Progenitor cell of endocrine pancreas (in vitro differentiated cells): ENCODE data around the gene ANAPC13. TPM values are rescaled to one million over a fixed set of nuclear protein-coding genes. Genes with fewer than 3 reads are reported as not detected.

Experiments used
- DNase-seq: peaks from one replicate; pipeline ENCODE4 v3.0.0; 2021; ENCODE audit warnings: low spot score; ENCODE audit not compliant: unreplicated experiment
- H3K27ac Mint-ChIP-seq: 2 replicates; pipeline ENCODE4 v1.8.0; 2021; ENCODE audit warnings: mild to moderate bottlenecking, moderate library complexity, mixed read lengths
- H3K27me3 Mint-ChIP-seq: 2 replicates; pipeline ENCODE4 v1.8.0; 2021; ENCODE audit warnings: mixed read lengths
- H3K36me3 Mint-ChIP-seq: 2 replicates; pipeline ENCODE4 v1.8.0; 2022; ENCODE audit warnings: mixed read lengths; ENCODE audit not compliant: insufficient read depth
- H3K4me1 Mint-ChIP-seq: 2 replicates; pipeline ENCODE4 v1.8.0; 2021; ENCODE audit warnings: low read depth, mixed read lengths
- H3K4me3 Mint-ChIP-seq: 2 replicates; pipeline ENCODE4 v1.8.0; 2021; ENCODE audit warnings: low read depth, mild to moderate bottlenecking, moderate library complexity, mixed read lengths
- H3K9me3 Mint-ChIP-seq: 2 replicates; pipeline ENCODE4 v1.8.0; 2021; ENCODE audit warnings: low read depth, mixed read lengths
- total RNA-seq: library from RNA; stranded (reverse); gene quantifications from 2 replicates; pipeline ENCODE4 v1.2.1, GENCODE V29; 2021
- TF ChIP-seq, protein P1 (sequence below): fragments of 200-600 bp; sonication (generic); IDR thresholded peaks from one replicate; pipeline ENCODE4 v1.5.0; 2021; ENCODE audit warnings: antibody characterized with exemption, mild to moderate bottlenecking; ENCODE audit not compliant: unreplicated experiment

ANAPC13 gene
- total RNA-seq, 1 donor from 2014 or later: 63.9 TPM

DNA sequence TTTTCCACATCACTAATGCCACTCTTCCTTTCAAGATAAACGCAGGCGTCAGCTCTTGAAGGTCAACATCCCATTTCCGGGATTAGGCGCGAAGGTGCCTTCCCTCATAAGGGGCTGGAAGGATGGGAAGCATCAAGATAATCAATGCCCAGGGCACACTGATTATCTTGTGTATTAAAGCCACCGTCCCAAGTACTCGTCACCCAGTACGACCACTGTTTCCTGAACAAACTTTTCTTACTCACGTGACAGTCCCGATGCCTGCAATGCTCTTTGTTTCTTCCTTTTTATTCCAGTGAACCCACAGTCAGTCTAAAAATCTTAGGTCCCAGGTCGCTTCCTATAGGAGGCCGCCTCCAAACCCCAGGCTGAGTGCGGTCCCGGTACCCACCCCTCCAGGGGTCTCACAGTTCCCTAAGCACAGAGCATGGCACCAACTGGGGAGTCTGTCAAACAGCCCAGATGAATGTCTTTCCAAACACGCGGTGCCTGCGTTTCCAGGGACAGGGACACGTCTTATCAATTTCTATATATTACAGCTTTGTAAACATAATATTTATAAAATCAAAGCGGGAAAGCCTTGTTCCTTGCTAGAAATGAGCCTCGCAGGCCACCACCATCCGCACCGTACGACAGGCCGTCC lies 589 bp downstream of the ANAPC13 start:
- H3K4me1 Mint-ChIP-seq: peaks cover 24% of the 10 kb centered on the region
- peak overlapping the region; percentile 99 for H3K4me3 Mint-ChIP-seq
- H3K9me3 Mint-ChIP-seq: no peaks in the 10 kb centered on the region
- DNase-seq: no peak
- H3K36me3 Mint-ChIP-seq: peaks cover 16% of the 10 kb centered on the region
- TF ChIP-seq, protein P1, sequence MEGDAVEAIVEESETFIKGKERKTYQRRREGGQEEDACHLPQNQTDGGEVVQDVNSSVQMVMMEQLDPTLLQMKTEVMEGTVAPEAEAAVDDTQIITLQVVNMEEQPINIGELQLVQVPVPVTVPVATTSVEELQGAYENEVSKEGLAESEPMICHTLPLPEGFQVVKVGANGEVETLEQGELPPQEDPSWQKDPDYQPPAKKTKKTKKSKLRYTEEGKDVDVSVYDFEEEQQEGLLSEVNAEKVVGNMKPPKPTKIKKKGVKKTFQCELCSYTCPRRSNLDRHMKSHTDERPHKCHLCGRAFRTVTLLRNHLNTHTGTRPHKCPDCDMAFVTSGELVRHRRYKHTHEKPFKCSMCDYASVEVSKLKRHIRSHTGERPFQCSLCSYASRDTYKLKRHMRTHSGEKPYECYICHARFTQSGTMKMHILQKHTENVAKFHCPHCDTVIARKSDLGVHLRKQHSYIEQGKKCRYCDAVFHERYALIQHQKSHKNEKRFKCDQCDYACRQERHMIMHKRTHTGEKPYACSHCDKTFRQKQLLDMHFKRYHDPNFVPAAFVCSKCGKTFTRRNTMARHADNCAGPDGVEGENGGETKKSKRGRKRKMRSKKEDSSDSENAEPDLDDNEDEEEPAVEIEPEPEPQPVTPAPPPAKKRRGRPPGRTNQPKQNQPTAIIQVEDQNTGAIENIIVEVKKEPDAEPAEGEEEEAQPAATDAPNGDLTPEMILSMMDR: no peak
- H3K27ac Mint-ChIP-seq: peak overlapping the region; percentile 97
- no peaks in the 10 kb centered on the region for H3K27me3 Mint-ChIP-seq

DNA sequence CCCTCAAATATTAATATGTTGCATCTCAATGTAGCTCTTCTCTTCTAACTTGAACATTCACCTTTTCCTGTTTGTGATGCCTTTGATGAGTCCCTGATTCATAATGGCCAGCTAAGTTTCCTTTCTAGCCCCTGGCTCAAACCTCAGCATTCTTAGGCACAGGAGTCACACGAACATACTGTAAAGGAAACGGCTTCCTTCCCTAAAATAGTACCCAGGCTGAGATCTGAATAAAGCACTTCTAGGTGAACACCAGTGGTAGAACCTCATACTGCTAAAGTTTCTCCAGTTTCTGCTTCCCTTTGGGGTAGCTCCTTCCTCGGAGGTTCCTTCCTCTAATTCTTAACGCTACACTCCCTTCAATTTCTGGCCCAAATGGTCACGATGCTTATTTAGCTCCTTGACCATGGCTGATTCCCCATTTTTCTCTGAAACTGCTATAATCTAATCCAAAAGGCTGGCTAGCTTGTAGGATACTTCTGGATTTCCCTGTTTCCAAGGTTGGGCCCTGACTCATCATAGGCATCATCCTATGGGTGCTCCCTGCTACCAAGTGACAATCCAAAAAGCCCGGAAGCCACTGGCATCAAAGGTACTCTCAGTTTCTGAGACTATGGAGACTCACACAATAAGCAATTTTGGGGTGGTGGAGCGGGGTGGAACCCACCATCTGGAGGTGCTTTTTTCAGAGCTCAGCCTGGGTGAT lies 2.4 kb downstream of the ANAPC13 start:
- H3K36me3 Mint-ChIP-seq: peaks cover 25% of the 10 kb centered on the region
- no peaks in the 10 kb centered on the region for H3K27me3 Mint-ChIP-seq
- peaks cover 29% of the 10 kb centered on the region for H3K4me1 Mint-ChIP-seq
- no peaks in the 10 kb centered on the region for H3K9me3 Mint-ChIP-seq
- H3K27ac Mint-ChIP-seq: peak overlapping the region; percentile 59
- no peak for DNase-seq
- peak overlapping the region; percentile 54 for H3K4me3 Mint-ChIP-seq
- TF ChIP-seq, protein P1: no peak

DNA sequence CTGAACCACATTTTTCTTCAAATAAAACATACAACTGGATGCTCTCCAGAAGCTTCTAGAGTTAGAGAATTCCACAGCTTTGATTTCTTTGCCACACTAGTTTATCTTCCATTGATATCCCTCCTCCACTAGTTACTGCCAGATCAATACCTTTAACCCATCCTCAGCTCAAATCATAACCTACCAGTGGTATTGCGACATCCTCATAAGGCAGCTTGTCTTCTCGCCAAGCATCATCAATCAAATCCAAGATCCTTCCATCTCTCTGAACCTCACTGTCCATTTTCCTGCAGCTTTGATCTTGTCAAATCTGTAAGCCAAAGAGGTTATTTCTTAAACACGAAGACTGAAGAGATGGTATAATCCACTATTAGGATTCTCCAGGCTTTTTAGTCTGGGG lies 3.2 kb downstream of the ANAPC13 start:
- peaks cover 31% of the 10 kb centered on the region for H3K36me3 Mint-ChIP-seq
- H3K4me3 Mint-ChIP-seq: no peak overlapping the region
- DNase-seq: no peak
- peaks cover 34% of the 10 kb centered on the region for H3K4me1 Mint-ChIP-seq
- no peak overlapping the region for H3K27ac Mint-ChIP-seq
- H3K9me3 Mint-ChIP-seq: no peaks in the 10 kb centered on the region
- TF ChIP-seq, protein P1: no peak
- no peaks in the 10 kb centered on the region for H3K27me3 Mint-ChIP-seq

DNA sequence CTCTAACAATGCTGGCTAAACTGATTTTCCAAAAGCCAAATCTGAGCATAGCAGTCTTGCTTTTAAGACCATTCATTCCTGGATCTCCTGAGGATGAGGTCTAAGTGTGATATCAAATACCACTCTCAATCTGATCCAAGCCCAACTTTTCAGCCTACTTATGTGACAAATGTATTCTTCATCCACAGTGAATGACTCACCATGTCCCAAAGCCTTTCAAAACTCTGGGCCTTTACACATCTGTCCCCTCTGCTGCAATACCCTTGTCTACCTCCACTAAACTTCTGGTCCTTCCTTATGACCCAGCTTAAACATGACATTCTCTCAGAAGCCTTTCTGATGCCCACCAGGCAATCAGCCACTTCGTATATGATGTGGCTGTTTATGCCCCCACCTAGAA lies 4.6 kb downstream of the ANAPC13 start:
- no peak for DNase-seq
- Mint-ChIP-seq H3K9me3 (no peaks in the 10 kb centered on the region), H3K36me3 (peaks cover 33% of the 10 kb centered on the region), H3K27ac (no peak overlapping the region), H3K4me3 (no peak overlapping the region), H3K27me3 (no peaks in the 10 kb centered on the region), H3K4me1 (peaks cover 35% of the 10 kb centered on the region)
- TF ChIP-seq, protein P1: no peak

DNA sequence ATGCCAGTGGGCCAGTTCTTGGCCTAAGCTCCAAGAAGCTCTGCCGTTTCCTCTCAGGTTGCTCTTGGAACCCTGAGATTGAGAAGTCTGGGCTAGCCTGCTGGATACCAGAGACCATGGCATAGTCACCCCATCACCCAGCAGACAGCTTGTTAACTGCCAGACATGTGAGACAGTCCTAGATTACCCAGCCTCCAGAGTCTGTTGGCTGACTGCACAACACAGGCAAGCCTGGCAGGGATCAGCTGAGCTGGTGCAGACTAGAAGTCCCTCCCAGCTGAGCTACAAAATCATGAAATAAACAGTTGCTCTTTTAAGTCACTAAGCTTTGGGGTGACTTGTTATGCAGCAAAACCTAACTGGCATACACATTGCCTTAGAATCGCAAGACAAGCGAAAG lies 5.2 kb downstream of the ANAPC13 start:
- Mint-ChIP-seq H3K36me3 (peaks cover 35% of the 10 kb centered on the region), H3K27me3 (no peaks in the 10 kb centered on the region), H3K4me3 (no peak overlapping the region), H3K27ac (no peak overlapping the region), H3K4me1 (peaks cover 38% of the 10 kb centered on the region), H3K9me3 (no peaks in the 10 kb centered on the region)
- TF ChIP-seq, protein P1: no peak
- DNase-seq: no peak
